Measurements from ENCODE around the gene ARF1. TPM values are rescaled to one million over a fixed set of nuclear protein-coding genes. Genes with fewer than 3 reads are reported as not detected.
A peak's percentile ranks its signal among the peaks of the same experiment; 100 is the strongest.

Gene ARF1
- total and polyA plus RNA-seq, 2 of the 13 experiments (the other 11 are each of a cell fraction or from before 2014, with no cell fraction given): 186 to 327 TPM

DNA sequence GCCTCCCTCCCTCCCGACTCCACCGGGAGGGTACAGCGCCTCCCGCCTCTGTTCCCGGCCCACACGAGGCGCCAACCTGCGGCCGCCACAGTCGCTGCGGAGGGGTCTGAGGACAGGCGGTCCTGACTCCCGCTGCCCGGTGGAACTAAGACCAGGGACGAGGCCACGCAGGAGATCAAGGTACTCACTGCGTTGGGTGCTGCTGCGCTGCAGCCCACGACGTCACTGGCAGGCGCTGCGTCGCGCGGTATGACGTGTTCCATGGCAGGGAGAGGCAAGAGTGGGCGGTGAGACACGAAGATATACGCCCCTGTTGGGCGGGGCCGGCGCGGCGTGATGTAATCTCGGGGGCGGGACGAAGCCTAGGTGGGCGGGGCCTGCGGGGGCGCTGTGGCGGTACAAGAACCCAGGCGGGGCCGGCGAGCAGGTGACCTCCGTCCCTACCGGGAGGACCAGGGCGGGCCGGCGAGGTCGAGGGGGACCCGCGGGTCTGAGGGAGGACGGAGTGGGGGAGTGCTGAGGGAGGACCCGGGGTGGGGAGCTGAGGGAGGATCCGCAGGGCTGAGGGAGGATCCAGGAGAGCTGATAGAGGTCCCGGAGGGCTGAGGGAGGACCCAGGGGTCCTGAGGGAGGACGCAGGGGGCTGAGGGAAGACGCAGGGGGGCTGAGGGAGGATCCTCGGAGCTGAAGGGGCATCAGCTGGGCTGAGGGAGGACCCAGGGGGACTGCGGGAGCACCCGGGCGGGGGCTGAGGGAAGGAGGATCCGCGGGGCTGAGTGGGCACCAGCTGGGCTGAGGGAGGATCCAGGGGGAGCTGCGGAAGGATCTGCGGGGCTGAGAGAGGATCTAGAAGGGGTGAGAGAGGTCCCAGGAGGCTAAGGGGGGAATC is 26.8 kb downstream of the ARF1 start, which contains the start of gene MRPL55 (continued):
- TF ChIP-seq, protein P1, sequence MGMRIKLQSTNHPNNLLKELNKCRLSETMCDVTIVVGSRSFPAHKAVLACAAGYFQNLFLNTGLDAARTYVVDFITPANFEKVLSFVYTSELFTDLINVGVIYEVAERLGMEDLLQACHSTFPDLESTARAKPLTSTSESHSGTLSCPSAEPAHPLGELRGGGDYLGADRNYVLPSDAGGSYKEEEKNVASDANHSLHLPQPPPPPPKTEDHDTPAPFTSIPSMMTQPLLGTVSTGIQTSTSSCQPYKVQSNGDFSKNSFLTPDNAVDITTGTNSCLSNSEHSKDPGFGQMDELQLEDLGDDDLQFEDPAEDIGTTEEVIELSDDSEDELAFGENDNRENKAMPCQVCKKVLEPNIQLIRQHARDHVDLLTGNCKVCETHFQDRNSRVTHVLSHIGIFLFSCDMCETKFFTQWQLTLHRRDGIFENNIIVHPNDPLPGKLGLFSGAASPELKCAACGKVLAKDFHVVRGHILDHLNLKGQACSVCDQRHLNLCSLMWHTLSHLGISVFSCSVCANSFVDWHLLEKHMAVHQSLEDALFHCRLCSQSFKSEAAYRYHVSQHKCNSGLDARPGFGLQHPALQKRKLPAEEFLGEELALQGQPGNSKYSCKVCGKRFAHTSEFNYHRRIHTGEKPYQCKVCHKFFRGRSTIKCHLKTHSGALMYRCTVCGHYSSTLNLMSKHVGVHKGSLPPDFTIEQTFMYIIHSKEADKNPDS (CRISPR knock-in tag; IDR thresholded peaks at IDR 0.05): peak; percentile 77; the same call in 1 of the 2 replicates
- no peak for TF ChIP-seq FOXP1 (IDR thresholded peaks at IDR 0.05)
- TF ChIP-seq FOXP1 (CRISPR knock-in tag; IDR thresholded peaks at IDR 0.05): no peak
- no peak for TF ChIP-seq ZNF557 (CRISPR knock-in tag; IDR thresholded peaks at IDR 0.05)
- TF ChIP-seq, protein P2, sequence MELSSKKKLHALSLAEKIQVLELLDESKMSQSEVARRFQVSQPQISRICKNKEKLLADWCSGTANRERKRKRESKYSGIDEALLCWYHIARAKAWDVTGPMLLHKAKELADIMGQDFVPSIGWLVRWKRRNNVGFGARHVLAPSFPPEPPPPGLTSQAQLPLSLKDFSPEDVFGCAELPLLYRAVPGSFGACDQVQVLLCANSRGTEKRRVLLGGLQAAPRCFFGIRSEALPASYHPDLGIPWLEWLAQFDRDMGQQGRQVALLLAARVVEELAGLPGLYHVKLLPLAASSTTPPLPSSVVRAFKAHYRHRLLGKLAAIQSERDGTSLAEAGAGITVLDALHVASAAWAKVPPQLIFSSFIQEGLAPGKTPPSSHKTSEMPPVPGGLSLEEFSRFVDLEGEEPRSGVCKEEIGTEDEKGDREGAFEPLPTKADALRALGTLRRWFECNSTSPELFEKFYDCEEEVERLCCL (CRISPR knock-in tag; IDR thresholded peaks at IDR 0.05; ENCODE audit: borderline replicate concordance): 0 out of 2 replicates have a peak, but pooled peaks have one; percentile 65
- no peak for TF ChIP-seq KLF11 (CRISPR knock-in tag; IDR thresholded peaks at IDR 0.05)
- peak; percentile 54; the same call in 1 of the 2 replicates for TF ChIP-seq SOX5 (CRISPR knock-in tag; IDR thresholded peaks at IDR 0.05; ENCODE audit: borderline replicate concordance)
- TF ChIP-seq, protein P3, sequence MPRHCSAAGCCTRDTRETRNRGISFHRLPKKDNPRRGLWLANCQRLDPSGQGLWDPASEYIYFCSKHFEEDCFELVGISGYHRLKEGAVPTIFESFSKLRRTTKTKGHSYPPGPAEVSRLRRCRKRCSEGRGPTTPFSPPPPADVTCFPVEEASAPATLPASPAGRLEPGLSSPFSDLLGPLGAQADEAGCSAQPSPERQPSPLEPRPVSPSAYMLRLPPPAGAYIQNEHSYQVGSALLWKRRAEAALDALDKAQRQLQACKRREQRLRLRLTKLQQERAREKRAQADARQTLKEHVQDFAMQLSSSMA (CRISPR knock-in tag; IDR thresholded peaks at IDR 0.05): peak; percentile 62; the same call in 1 of the 2 replicates
- peak; percentile 97 for TF ChIP-seq PHF8 (CRISPR knock-in tag; IDR thresholded peaks at IDR 0.05)
- TF ChIP-seq SETDB1 (CRISPR knock-in tag; IDR thresholded peaks at IDR 0.05; ENCODE audit: borderline replicate concordance): no peak
- no peak for TF ChIP-seq ATAD3A (CRISPR knock-in tag; IDR thresholded peaks at IDR 0.05)
- peak; percentile 51; the same call in 1 of the 2 replicates for TF ChIP-seq ZNF124 (CRISPR knock-in tag; IDR thresholded peaks at IDR 0.05)
- TF ChIP-seq HNRNPLL (IDR thresholded peaks at IDR 0.05; ENCODE audit: low read depth, low read length, poor library complexity, severe bottlenecking): peak; percentile 50
- TF ChIP-seq, protein P4, sequence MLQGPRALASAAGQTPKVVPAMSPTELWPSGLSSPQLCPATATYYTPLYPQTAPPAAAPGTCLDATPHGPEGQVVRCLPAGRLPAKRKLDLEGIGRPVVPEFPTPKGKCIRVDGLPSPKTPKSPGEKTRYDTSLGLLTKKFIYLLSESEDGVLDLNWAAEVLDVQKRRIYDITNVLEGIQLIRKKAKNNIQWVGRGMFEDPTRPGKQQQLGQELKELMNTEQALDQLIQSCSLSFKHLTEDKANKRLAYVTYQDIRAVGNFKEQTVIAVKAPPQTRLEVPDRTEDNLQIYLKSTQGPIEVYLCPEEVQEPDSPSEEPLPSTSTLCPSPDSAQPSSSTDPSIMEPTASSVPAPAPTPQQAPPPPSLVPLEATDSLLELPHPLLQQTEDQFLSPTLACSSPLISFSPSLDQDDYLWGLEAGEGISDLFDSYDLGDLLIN (CRISPR knock-in tag; IDR thresholded peaks at IDR 0.05; ENCODE audit: borderline replicate concordance): 0 out of 2 replicates have a peak, but pooled peaks have one; percentile 62
- TF ChIP-seq ZNF598 (CRISPR knock-in tag; IDR thresholded peaks at IDR 0.05; ENCODE audit: borderline replicate concordance): 0 out of 2 replicates have a peak, but pooled peaks have one; percentile 63
- TF ChIP-seq, protein P5, sequence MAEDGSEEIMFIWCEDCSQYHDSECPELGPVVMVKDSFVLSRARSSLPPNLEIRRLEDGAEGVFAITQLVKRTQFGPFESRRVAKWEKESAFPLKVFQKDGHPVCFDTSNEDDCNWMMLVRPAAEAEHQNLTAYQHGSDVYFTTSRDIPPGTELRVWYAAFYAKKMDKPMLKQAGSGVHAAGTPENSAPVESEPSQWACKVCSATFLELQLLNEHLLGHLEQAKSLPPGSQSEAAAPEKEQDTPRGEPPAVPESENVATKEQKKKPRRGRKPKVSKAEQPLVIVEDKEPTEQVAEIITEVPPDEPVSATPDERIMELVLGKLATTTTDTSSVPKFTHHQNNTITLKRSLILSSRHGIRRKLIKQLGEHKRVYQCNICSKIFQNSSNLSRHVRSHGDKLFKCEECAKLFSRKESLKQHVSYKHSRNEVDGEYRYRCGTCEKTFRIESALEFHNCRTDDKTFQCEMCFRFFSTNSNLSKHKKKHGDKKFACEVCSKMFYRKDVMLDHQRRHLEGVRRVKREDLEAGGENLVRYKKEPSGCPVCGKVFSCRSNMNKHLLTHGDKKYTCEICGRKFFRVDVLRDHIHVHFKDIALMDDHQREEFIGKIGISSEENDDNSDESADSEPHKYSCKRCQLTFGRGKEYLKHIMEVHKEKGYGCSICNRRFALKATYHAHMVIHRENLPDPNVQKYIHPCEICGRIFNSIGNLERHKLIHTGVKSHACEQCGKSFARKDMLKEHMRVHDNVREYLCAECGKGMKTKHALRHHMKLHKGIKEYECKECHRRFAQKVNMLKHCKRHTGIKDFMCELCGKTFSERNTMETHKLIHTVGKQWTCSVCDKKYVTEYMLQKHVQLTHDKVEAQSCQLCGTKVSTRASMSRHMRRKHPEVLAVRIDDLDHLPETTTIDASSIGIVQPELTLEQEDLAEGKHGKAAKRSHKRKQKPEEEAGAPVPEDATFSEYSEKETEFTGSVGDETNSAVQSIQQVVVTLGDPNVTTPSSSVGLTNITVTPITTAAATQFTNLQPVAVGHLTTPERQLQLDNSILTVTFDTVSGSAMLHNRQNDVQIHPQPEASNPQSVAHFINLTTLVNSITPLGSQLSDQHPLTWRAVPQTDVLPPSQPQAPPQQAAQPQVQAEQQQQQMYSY (CRISPR knock-in tag; IDR thresholded peaks at IDR 0.05): 0 out of 2 replicates have a peak, but pooled peaks have one; percentile 11
- peak; percentile 57; the same call in 1 of the 2 replicates for TF ChIP-seq ZNF460 (CRISPR knock-in tag; IDR thresholded peaks at IDR 0.05; ENCODE audit: borderline replicate concordance)
- TF ChIP-seq, protein P6, sequence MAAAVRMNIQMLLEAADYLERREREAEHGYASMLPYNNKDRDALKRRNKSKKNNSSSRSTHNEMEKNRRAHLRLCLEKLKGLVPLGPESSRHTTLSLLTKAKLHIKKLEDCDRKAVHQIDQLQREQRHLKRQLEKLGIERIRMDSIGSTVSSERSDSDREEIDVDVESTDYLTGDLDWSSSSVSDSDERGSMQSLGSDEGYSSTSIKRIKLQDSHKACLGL (CRISPR knock-in tag; IDR thresholded peaks at IDR 0.05): no peak; the same call in 1 of the 2 replicates
- 0 out of 2 replicates have a peak, but pooled peaks have one; percentile 59 for TF ChIP-seq AHR (CRISPR knock-in tag; IDR thresholded peaks at IDR 0.05)
